Measurements from ENCODE around the gene MSX1.
A peak's percentile ranks its signal among the peaks of the same experiment; 100 is the strongest.

Gene MSX1

DNA sequence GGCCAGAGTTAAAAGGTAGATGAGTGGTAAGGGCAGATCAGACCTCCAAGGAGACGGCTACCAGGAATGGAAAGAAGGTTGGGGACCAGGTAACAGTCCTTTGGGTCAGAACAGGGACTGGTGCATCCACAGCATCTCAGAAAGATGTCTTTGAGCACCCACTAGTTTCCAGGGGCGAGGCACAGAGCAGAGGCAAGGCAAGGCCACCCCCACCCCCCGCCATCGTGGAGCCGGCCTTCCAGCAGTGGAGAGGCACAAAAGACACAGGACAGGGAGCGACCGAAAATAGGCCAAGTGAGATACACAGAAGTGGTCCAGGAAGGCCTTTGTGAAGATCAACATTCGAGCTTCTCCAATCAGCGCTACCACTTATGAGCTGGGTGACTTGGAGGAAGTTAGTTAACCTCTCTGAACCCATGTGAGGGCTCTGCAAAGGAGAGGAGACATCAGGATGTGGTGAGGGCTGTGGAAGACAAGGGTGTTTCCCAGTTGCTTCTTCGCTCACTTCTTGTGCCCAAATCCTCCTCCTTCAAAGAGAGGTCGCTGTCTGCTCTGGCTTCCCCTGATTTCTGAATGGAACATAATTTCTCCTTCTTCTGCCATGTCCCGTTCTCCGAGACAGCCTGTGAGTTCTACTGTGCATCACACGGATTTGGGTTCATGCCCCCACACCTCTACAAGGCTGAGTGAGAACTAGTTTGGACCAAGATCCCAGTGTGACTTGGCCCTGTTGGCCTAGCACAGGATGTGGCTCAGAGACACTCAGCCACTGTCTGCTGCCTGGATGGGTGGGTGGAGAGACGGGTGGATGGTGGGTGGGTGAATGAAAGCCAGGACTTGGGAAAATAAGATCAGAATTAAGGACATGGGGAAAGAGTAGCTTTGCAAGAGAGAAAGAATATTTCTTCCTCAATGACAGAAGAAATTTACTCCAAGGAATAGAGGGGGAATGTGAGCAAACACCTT, 16.7 kb upstream of the MSX1 start:
- DNase-seq: no peak

DNA sequence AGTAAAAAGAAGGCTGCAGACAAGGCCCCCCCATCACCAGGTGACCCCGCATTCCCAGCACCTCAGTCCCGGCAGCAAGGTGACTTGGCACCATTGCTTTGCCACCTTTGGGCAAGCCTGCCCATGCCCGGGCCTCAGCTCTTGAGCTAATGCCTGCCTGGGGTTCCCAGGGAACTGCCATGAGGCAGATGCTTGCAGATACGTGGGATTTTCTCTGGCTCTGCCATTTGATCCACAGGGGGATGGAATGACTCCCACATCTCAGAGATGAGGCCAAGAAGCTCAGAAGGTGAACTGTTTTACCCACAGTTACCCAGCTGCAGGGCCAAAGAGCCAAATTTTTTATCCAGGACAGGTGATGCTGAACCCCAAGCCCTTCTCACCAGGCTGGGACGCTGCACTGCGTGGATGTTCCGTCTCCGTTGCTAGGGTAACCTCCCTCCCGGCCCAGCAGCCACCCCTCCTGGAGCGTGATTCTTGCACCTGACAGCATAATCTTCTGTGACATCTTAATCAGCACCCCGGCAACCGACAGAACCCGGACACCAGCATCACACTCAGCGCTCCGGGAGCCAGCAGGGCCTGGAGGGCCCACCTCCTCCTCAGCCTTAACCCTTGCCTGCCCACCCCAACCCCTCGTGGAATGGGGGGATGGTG, 15.7 kb upstream of the MSX1 start:
- DNase-seq: no peak

DNA sequence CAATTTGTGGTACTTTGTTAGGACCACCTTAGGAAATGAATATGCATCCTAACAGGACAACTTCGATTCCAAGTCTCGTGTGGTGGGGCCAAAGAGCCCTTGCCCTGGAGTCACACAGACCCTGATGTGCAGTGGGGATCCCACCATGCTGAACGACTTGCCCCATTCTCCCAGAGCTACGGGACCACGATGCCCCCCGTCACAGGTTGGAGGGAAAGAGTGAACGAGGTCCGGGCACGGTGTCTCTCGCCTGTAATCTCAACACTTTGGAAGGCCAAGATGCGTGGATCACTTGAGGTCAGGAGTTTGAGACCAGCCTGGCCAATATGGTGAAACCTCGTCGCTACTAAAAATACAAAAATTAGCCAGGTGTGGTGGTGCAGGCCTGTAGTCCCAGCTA, 14.4 kb upstream of the MSX1 start:
- DNase-seq: no peak

DNA sequence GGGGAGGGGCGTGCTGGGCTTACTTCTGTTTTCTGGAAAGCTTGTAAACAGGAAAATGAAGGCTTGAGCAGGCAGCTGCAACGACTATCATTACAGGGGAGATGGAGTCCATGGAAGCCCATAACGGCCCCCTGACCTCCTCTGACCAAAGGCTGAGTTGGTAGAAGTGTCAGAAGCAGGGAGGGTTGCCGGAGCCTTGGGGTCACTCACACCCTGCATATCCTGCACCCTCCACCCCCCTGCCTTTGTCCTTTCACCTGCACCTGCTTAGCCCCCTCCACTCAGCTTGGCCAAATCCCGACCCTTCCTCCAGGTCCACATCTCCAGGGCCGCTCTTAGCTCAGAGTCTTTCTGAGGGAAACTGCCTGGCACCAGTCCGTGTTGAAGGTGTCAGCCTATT, 12.5 kb upstream of the MSX1 start:
- no peak for DNase-seq

DNA sequence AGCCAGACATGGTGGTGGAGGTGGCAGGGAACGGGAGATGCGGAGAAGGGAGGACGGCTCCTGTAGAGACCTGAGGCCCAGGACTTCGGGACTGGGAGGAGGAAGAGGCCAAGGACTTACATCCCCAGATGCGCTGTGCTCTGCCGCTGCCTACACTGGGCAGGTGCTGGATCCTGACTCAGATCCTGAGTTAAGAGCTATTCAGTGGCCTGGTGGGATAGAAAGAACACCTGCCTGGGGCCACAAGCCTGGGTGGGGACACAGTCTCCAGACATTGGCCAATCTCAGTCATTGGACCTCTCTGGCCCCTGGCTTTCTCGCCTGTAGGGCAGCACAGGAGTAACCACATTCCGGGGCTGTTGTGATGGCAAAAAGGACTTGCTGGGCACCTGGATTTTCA, 10.9 kb upstream of the MSX1 start:
- no peak for DNase-seq

DNA sequence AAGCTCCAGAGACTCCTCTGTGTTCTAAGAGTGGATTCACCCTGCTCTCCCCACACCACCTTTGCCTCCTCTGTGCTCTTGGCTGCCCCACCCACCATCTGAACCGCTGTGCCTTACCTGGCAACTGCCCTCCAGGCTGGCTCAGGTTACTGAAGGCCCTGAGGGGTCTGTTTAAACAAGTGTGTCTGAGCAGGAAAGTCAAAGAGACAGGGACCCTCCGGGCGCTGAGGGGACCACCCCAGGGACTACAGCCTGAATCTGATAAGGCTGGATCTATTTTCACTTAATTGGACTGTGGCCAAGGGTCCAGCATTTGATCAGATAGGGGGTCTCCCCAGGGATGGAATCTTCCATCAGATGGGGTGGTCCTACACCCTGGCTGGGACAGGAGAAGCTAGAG, 10.4 kb upstream of the MSX1 start:
- no peak for DNase-seq

DNA sequence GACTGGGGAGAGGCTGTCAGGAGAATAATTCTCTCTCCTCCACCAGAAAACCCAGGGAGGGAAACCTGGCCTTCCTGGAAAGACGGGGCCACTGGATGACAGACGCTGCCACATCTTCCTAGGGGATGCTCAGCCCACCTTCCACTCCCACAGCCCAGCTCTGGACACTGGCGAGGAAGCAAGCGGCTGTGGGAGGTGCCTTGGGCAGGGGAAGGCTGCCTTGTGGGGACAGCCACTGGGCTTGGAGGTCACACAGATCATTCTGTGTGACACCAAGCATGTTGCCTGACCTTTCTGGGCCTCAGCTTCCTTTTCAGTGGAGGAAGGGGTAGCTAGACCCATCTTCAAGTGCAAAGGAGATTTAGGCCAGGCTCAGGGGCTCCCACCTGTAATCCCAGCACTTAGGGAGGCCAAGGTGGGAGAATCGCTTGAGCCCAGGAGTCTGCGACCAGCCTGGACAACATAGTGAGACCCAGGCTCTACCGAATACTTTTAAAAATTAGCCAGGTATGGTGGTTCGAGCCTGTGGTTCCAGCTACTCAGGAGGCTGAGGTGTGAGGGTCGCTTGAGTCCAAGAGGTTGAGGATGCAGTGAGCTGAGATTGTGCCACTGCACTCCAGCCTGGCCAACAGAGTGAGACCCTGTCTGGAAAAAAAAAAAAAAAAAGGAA, 9.8 kb upstream of the MSX1 start:
- DNase-seq: no peak

DNA sequence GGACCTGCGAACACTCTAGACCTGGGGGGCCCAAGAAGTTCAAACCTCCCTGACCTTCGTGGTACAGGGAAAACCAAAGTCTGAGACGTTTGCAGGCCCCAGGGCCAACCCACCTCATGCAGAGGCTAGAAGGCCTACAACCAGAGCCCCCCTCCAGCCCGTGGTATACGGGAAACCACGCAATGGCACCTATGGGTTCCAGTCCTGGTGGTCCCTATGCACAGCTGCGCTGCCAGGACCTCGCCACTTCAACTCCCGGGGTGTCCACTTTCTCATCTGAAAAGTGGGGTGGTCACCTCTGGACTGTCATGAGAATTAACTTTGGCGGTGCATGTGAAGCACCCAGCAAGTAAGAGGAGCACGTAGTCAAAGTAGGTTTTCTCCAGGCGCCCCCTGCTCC, 8.4 kb upstream of the MSX1 start:
- DNase-seq: no peak

DNA sequence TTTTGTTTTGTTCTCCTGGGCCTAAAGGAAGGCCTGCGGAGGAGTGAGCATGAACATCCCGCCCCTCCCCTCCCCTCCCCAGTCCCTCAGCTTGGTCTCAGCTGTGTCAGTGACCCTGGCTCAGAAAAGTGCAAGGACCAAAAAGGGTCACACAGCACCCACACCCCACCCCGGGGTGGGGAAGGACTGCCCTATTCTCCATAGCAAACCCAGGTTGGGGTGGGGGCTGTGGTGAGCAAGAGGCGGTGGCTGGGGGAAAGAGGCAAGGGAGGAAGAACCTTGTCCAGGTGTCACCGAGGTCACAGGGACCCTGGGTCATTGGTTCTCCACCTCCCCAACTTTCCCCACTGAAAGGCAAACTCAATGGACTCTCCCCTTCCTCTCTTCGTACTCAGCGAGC, 7.6 kb upstream of the MSX1 start:
- no peak for DNase-seq

DNA sequence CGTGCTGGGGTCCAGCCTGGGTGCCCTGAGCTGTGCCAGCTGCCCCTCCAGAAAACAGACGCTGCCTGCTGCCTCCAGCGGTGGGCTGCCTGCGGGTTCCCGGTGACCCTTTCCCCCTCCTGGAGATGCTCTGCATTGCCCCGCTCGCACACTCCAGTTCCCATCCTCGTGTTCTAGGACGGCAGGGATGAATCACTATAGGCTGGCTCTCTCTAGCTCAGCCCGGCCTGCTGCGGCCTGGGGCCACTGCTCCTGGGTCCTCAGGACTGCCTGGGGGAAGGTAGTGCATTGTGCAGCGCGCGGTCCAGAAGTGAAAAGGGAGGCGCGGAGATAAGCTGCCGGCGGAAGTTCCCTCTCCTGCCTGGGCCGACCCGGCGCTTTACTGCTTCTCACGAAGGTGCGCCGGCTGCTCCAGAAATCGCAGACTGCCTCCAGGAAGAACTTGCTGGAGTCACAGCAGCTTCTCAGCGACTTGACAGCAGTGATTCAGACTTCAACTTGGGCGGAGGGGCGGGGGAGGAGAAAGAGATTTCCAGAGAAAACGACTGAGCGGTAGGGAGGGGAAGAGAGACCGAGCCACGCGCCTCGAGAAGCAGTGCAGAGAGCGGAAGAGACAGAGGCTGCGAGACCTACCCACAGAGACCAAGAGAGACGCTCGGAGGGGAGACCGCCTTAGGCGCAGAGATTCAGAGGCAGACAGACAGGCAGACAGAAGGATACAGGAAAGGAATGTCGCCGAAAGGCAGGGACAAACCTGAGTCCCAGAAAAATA, 6.7 kb upstream of the MSX1 start:
- DNase-seq: peak; percentile 15

DNA sequence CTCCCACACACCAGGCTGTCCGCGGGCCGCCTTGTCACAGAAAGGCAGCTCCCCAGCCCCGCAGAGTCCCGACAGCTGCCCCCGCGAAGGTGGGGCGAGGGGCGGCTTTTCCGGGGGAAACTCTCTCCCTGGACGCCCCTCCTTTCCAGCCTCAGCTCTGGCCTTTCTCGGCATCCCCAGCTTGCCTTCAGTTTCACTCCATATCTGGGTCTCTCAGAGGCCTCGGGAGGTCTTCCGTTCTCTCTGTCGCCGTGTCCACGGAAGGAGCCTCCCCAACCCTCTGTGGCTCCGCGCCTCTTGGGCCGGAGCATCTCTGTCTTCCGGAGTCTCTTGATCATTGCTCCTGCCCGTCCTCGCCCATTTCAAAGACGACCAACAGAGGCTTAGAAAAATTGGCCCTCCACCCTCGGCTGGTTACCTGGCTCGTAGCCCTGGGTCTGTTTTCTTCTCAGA, 6.1 kb upstream of the MSX1 start:
- DNase-seq: no peak

DNA sequence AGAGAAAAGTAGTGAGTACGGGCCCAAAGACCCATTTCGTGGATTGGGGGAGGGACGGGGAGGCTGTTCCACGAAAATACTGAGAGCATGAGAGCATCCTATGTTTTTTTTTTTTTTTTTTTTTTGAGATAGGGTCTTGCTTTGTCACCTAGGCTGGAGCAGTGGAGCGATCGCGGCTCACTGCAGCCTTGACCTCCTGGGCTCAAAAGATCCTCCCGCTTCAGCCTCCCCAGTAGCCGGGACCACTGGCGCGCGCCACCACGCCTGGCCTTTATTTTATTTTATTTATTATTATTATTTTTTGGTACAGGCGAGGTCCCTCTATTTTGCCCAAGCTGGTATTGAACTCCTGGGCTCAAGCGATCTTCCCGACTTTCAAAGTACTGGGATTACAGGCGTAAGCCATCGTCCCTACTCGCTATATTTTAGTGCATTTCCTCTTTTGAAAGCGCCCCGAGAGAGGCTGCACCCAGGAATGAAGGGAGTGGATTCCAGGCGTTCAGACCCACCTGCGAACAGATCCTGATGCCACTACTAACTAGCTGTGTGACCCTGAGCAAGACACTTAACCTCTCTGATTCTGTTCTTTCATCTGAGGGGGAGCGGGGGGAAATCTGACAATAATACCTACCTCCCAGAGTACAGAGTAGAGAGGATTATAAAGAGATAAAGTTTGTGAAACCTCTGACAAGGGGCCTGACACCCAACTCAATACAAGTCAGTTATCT, 5.4 kb upstream of the MSX1 start:
- no peak for DNase-seq

DNA sequence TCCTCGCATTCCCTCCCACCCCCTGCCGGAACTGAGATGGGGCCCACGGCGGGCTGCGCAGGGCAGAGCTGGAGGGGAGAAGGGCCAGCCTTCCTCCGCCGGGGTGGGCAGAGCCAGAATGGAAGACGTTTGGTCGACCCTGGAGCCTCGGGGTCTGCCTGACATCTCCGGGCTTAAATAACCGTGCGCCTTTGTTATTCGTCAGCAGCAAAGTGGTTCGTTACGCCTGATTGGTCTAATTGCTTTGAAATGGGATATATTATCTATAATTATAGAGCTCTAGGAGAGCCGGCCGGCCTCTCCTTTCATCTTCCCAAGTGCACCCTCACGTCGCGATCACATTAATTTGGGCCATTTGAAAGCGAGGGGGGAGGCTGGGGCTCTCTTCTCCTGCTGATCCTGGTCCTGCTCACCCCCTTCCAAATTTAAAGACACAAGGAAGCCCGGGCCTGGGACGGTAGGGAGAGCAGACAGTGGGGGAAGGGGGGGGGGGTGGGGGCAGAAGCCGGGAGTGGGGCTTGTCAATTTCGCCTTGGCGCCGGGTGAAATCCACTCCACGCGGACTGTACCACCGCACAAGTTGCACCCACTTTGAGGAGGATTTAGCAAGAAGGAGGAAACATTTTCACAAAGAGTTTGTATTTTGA, 4.7 kb upstream of the MSX1 start:
- no peak for DNase-seq

DNA sequence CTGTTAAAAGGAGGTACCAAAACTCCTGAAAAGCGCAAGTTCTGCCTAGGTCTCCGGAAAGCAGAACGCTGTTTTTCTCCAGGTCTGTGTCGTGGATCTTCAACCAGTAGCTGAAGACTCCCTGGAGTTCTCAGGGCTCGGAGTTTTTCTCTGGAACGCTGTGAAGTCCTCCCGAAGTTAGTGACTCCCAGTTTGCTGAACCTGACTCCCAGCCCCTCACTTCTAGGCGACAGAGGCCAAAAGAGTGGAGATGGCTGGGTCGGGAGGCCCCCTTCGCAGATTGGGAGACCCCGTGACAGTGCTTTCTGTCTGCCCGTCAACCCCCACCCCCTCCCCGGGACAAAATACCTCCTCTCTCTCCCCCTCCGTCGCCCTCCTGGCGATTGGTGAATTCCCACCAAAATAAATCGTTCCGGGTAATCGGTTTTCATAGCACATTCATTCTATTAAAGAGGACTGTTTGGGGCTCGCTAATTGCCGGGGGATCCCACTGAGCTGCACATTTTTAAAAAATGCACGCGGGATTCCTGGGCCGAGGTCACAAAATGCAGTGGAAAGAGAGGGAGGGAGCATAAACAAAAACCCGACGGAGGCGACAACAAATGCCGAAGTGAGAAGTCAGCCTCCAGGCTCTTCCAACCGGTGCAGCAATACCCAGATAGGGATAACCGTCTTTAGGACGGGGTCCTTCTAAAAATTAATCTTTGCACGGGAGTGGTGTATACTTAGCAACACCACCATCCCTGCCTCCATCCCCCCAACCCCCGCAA, 4.0 kb upstream of the MSX1 start:
- DNase-seq: no peak

DNA sequence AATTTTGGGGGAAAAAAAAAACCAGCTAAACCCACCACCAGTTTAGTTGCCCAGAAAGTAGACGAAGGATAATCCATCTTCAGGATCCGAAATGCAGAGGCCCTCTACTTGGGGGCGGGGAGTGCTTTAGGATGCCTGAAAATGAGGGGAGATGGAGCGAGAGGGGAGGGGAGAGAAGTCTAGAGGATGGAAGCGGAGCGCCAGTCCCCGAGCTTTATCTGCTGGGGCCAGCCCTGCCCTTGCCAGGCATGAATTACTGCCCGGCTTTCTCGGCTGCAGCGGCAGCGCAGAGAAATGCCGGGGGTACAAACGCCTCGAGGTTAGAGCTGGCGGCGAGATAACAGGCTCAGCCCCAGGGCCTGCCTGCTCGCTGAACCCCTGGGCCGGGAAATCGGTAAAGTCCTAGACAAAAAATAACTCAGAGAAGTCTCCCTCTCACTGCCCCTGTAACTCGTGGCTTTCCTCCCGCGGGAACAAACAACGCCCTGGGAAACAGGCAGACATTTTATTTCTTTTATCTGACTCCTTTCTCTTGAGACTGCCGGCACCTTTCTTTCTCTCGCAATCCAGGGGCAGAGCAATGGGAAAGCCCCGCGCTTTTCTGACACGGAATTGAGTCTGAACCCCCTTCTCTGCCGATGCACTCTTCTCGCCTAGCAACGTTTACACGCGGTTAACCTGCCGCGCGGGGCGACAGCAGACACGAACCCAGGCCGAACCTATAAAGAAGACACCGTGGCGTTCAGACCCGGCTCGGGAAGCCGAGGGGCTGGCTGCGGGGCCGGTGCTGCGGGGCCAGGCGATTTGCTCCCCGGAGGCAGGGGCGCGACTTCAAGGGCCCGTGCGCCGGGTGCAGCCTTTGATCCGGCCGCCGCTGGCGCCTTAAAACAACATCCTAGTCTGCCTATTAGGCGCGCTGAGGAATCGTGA, 3.1 kb upstream of the MSX1 start:
- DNase-seq: no peak

DNA sequence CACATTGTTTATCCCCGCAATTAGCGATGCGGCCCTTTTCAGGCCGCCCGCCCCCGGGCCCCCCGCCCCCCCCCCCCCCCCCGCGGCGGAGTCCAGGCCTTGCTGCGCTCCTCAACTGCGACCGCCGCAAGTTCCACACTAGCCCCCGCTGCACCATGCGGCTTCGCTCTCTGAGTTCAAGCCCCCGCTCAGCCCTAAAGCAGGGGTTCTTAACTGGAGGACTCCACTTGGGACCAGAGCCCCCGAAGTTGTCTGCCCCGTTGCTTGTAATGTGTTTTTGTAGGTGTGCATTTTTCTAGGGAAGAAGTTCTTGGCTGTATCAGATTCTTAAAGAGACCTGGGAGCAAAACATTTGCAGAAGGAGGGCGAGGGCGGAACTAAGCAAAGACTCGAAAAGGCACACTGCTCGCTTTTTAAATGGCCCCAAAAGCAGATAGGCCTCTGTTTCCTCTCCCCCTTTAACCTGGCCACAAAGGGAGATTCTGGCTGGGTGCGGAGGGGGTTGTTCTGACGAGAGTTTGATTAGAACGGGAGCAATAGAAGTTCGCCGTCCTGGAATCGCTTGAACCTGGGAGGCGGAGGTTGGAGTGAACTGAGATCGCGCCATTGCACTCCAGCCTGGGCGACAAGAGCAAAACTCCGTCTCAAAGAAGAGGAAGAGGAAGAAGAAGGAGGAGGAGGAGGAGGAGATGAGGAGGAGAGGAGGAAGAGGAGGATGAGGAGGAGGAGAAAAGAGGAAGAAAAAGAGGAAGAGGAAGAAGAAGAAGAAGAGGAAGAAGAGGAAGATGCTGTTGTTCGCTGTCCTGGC, 2.3 kb upstream of the MSX1 start:
- DNase-seq: no peak

DNA sequence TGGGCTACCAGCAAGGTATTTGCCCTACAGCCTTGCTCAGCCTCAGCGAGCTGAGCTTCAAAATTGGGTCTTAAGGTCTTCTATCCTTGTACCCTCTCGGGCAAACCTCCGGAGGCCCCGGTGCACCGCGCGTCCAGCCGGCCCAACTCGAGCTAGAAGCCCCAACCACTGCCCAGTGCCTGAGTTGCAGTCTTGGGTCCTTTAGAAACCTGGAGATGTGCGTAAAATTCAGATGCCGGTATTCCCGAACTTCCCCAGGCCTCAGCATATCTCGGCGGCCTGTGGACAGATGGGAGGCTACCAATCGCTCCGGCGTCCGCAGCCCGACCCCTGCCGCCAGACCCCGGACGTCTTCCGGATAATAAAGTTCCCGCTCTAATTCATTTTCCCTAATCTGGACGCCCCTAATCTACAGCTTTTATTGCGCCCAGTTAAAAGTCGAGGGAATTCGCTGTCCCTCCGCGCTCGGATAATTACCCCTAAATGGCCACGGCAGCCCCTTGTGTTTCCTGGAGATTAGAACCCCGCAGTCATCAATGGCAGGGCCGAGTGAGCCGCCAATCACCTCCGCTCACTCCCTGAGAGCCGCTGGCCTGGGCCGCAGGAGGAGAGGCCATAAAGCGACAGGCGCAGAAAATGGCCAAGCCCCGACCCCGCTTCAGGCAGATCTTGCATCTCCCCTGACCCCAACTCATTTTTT, 1.5 kb upstream of the MSX1 start:
- no peak for DNase-seq

Measured in CD4-positive, alpha-beta T cell treated with Interleukin-17A for 1 hour (primary cell).